Ishikawa (cell line): ENCODE results near the gene GRID1.

ENCODE experiments used
- CEBPB ChIP-seq: IDR thresholded peaks from 2 replicates; pipeline ENCODE4 v1.6.1; 2012
- CREB1 ChIP-seq: IDR thresholded peaks from 2 replicates; pipeline ENCODE4 v1.6.1; 2012; ENCODE audit warnings: low read depth
- EGR1 ChIP-seq: IDR thresholded peaks from 2 replicates; pipeline ENCODE4 v1.6.1; 2012
- EP300 ChIP-seq: IDR thresholded peaks from 2 replicates; pipeline ENCODE4 v1.6.1; 2012; ENCODE audit warnings: borderline replicate concordance
- FOXM1 ChIP-seq: IDR thresholded peaks from 2 replicates; pipeline ENCODE4 v1.6.1; 2012; ENCODE audit warnings: low read depth, borderline replicate concordance
- NFIC ChIP-seq: IDR thresholded peaks from 2 replicates; pipeline ENCODE4 v1.6.1; 2012
- RAD21 ChIP-seq: IDR thresholded peaks from 2 replicates; pipeline ENCODE4 v1.6.1; 2012; ENCODE audit warnings: low read depth
- TAF1 ChIP-seq: IDR thresholded peaks from 2 replicates; pipeline ENCODE4 v1.6.1; 2012; ENCODE audit warnings: low read depth, mild to moderate bottlenecking
- TCF12 ChIP-seq: IDR thresholded peaks from 2 replicates; pipeline ENCODE4 v1.6.1; 2012; ENCODE audit warnings: low read depth
- TEAD4 ChIP-seq: IDR thresholded peaks from 2 replicates; pipeline ENCODE4 v1.6.1; 2012
- YY1 ChIP-seq: IDR thresholded peaks from 2 replicates; pipeline ENCODE4 v1.6.1; 2012; ENCODE audit warnings: low read depth
- ZBTB7A ChIP-seq: IDR thresholded peaks from 2 replicates; pipeline ENCODE4 v1.6.1; 2012; ENCODE audit warnings: low read depth
- TF ChIP-seq, protein P1 (sequence below): IDR thresholded peaks from 2 replicates; pipeline ENCODE4 v1.6.1; 2012
- TF ChIP-seq, protein P2 (sequence below): IDR thresholded peaks from 2 replicates; pipeline ENCODE4 v1.6.1; 2012; ENCODE audit warnings: low read depth, mild to moderate bottlenecking
- TF ChIP-seq, protein P3 (sequence below): IDR thresholded peaks from 2 replicates; pipeline ENCODE4 v1.6.1; 2012

The GRID1 gene

DNA sequence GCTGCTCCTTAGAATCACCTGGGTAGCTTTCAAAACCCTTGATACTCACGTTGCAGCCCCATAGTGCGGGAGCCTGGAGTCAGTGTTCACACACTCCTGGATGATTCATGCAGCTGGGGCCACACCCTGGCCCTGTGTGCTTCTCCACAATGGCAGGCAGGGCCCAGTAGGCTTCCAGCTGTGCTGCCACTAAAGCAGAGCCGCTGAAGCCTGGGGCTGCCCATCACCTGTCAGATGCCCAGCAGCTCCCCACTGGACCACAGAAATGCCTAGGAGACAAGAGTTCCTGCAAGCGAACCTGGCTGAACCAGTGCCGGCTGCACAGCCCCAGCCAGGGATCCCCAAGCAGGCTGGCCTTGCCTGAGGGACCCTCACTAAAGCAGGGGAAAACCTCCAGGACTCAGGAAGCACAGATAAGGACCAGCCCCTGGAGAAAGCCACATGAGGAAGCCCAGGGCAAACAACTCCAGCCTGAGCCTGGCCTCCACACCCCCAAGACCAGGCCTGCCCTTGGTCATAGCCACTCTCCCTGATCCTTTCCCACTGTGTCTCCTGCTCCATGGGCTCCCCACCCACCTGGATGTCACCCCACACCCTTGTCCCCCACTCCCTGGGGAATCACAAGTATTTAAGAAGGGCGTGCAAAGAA lies 111.9 kb downstream of the GRID1 start:
- no peak for TF ChIP-seq EGR1
- TF ChIP-seq TCF12: 0 out of 2 replicates have a peak, but pooled peaks have one; percentile 21
- TF ChIP-seq, protein P1, sequence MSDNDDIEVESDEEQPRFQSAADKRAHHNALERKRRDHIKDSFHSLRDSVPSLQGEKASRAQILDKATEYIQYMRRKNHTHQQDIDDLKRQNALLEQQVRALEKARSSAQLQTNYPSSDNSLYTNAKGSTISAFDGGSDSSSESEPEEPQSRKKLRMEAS: 0 out of 2 replicates have a peak, but pooled peaks have one; percentile 16
- TF ChIP-seq YY1: peak; percentile 59; the same call in 1 of the 2 replicates

DNA sequence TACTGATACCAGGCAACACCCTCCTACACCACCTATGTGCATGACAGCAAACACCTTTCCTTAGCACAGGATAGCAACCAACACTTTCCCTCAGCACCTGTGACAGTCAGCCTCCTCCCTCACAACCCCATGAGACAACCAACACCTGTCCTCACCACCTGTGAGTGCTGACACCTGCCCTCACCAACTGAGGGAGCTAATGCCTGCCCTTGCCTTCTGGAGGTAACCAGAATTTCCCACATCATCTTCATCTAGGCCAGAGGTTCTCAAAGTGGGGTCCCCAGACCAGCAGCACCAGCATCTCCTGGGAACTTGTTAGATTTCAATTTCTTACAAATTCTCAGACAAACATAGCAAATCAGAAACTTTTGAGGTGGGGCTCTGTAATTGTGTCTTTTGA lies 112.5 kb downstream of the GRID1 start:
- no peak for TF ChIP-seq CREB1
- TF ChIP-seq ZBTB7A: no peak
- no peak for TF ChIP-seq NFIC
- TF ChIP-seq EP300: no peak
- TF ChIP-seq RAD21: no peak
- TF ChIP-seq YY1: no peak
- TF ChIP-seq, protein P1: no peak

DNA sequence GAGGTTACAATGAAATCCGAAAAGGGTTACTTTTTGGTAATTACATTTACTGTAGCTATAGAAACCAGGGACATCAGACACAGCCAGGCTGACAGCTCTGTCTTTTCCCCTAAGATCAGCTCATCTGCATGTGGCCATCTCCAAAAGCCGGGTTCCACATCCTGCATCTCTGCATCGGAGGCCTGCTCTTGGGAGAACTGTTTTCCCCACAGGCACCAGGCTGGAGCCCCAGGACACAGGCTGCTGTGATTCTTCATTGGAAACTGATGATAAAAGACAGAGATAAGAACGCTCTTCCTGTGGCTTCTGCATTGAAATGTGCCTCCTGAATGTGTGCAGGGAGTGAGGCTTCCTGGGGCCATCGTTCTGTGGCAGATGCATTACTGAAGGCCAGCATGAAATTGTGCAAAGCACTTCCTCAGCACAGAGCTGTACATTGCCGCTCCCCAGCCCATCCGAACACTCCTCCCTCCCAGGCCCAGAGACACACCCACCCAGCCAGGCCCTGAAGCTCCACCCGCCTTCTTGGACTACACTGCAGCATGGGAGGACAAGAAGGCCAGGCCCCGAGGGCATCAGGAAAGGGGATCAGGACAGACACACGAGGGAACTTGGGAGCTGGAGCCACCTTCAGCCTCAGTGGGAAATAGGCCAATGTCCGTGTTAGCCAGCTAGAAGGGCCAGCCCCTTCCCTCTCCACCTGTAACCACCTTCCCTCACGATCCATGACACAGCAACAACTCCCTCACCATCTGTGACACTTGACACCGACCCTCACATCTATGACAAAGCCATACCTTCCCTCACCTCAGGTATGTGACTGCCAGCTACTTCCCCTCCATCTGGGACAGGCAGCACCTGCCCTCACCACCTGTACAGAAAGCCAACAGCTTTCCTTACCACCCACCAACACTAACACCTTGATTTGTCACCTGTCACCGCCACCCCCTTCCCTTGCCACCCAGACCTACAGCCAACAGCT lies 113.2 kb downstream of the GRID1 start:
- TF ChIP-seq, protein P1: no peak
- TF ChIP-seq TCF12 (no peak), CREB1 (no peak), NFIC (no peak), YY1 (no peak), EGR1 (no peak), TAF1 (no peak), RAD21 (no peak), EP300 (no peak), FOXM1 (no peak), ZBTB7A (no peak), TEAD4 (no peak), CEBPB (no peak)
- TF ChIP-seq, protein P2, sequence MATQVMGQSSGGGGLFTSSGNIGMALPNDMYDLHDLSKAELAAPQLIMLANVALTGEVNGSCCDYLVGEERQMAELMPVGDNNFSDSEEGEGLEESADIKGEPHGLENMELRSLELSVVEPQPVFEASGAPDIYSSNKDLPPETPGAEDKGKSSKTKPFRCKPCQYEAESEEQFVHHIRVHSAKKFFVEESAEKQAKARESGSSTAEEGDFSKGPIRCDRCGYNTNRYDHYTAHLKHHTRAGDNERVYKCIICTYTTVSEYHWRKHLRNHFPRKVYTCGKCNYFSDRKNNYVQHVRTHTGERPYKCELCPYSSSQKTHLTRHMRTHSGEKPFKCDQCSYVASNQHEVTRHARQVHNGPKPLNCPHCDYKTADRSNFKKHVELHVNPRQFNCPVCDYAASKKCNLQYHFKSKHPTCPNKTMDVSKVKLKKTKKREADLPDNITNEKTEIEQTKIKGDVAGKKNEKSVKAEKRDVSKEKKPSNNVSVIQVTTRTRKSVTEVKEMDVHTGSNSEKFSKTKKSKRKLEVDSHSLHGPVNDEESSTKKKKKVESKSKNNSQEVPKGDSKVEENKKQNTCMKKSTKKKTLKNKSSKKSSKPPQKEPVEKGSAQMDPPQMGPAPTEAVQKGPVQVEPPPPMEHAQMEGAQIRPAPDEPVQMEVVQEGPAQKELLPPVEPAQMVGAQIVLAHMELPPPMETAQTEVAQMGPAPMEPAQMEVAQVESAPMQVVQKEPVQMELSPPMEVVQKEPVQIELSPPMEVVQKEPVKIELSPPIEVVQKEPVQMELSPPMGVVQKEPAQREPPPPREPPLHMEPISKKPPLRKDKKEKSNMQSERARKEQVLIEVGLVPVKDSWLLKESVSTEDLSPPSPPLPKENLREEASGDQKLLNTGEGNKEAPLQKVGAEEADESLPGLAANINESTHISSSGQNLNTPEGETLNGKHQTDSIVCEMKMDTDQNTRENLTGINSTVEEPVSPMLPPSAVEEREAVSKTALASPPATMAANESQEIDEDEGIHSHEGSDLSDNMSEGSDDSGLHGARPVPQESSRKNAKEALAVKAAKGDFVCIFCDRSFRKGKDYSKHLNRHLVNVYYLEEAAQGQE: no peak
- TF ChIP-seq, protein P3, sequence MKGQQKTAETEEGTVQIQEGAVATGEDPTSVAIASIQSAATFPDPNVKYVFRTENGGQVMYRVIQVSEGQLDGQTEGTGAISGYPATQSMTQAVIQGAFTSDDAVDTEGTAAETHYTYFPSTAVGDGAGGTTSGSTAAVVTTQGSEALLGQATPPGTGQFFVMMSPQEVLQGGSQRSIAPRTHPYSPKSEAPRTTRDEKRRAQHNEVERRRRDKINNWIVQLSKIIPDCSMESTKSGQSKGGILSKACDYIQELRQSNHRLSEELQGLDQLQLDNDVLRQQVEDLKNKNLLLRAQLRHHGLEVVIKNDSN: no peak

DNA sequence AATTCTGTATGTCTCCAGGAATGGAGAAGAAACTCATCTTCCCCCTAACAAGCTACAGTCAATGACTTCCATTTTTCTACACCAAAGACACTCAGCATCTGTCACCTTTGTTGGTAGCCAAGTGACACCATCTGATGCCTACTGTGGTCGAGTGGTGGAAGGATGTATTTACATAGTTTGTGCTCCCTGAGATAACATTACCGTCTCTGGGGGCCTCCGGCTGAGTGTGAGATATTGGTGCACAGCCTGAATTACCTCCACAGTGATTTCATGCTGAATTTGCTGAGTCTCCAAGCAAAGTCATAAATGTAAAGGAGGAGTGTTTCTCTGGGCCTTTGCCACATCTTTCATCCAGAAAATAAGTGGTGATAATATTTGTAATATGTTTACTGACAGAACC lies 114.0 kb downstream of the GRID1 start:
- no peak for TF ChIP-seq EP300
- TF ChIP-seq, protein P2: no peak
- TF ChIP-seq, protein P1: no peak
- no peak for TF ChIP-seq FOXM1
- TF ChIP-seq CEBPB: no peak
- TF ChIP-seq TCF12: no peak
- no peak for TF ChIP-seq EGR1
- TF ChIP-seq, protein P3: no peak
- TF ChIP-seq ZBTB7A: no peak

DNA sequence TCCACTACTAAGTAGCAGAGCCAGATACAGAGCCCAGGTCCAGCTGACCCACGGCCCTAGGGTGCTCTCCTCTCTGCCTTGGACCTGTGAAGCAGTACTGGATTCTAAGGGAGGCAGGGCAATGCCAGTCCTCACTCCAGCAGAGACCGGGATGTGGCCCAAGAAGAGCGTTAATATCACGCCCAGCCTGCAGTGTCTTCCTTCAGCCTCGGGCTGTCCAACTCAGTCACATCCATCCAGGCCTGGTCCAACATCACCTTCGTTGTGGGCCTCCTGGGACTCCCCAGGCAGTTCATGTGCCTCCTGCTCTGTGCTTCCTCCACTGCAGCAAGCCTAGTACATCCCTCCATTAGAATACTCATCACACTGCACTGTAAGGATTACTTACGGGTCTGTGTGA lies 114.5 kb downstream of the GRID1 start:
- no peak for TF ChIP-seq CEBPB
- no peak for TF ChIP-seq CREB1
- TF ChIP-seq TCF12: no peak
- TF ChIP-seq ZBTB7A: no peak
- TF ChIP-seq, protein P2: no peak
- TF ChIP-seq, protein P3: no peak
- TF ChIP-seq RAD21: no peak
- TF ChIP-seq TEAD4: no peak
- TF ChIP-seq EGR1: no peak
- no peak for TF ChIP-seq NFIC
- TF ChIP-seq, protein P1: no peak
- no peak for TF ChIP-seq EP300
- no peak for TF ChIP-seq FOXM1
- TF ChIP-seq TAF1: no peak
- TF ChIP-seq YY1: no peak
